ENCODE results near the gene STARD7. TPM values are rescaled to one million over a fixed set of nuclear protein-coding genes. Genes with fewer than 3 reads are reported as not detected.

The STARD7 gene
- total and polyA plus RNA-seq, 2 experiments from 2014 or later = 72.2 to 222 TPM

DNA sequence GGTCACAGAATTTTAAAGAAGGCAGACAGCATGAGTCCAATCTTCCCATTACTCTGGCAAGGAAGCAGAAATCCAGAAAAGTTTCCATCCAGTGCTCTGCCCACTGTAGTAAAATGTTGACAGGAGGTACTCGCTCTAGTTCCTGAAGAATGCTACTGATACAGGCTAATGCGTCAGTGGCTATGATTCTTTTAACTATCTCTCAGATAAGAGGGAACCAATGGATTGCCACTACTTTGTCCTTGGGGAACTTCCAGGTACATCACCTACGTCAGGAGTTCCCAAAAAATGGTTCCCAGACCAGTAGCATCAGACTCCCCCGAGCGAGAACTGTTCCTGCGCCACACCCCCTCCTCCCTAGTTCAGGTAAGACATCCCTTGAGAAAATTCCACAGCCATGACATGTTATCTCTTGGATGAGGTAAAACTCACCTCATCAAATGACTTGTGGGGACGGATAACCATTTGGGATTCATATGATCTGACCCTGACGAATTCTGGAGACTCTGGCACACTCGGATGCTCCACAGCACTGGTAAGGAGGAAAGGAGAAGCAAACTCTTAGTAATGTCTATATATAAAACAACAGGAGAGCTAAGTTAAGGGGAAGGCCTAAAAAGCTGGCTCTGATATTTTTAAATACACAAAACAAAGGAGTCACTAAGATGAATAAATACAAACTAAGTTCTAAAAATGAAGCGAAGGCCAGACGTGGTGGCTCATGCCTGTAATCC, 16.5 kb downstream of the STARD7 start:
- Histone ChIP-seq H3K9me2 (ENCODE audit: insufficient read depth) (no peaks in the 10 kb centered on the region), H3K27ac (ENCODE audit: low read depth) (no peak overlapping the region), H3K27me3 (ENCODE audit: insufficient read depth) (no peaks in the 10 kb centered on the region), H3K4me1 (ENCODE audit: insufficient read depth) (no peaks in the 10 kb centered on the region), H3F3A (replicated peaks; ENCODE audit: low read depth) (no peaks in the 10 kb centered on the region), H4K20me1 (replicated peaks; ENCODE audit: insufficient read depth) (peaks cover 47% of the 10 kb centered on the region), H3K79me2 (replicated peaks; ENCODE audit: insufficient read depth) (peaks cover 38% of the 10 kb centered on the region), H2AFZ (no peak overlapping the region), H3K4me3 (no peak overlapping the region), H3K4me2 (no peak overlapping the region), H3K36me3 (ENCODE audit: insufficient read depth) (peaks cover 50% of the 10 kb centered on the region)
- Mint-ChIP-seq H3K36me3 (ENCODE audit: low read depth) (peaks cover 60% of the 10 kb centered on the region), H3K4me3 (no peak overlapping the region), H3K9me3 (no peaks in the 10 kb centered on the region), H3K27ac (no peak overlapping the region), H3K4me1 (no peaks in the 10 kb centered on the region), H3K27me3 (ENCODE audit: insufficient read depth, low read depth, poor library complexity) (peaks cover 2% of the 10 kb centered on the region)
- TF ChIP-seq ZNF331 (CRISPR knock-in tag; IDR thresholded peaks at IDR 0.05; ENCODE audit: low read depth) (no peak), ZNF114 (CRISPR knock-in tag; IDR thresholded peaks at IDR 0.05) (no peak), JUNB (IDR thresholded peaks at IDR 0.05; ENCODE audit: unreplicated experiment) (no peak), STAT1 (IDR thresholded peaks at IDR 0.05; ENCODE audit: unreplicated experiment) (no peak), REST (IDR thresholded peaks at IDR 0.05; ENCODE audit: unreplicated experiment) (no peak), CREB1 (CRISPR knock-in tag; IDR thresholded peaks at IDR 0.05; ENCODE audit: low read depth) (no peak), ZNF462 (CRISPR knock-in tag; IDR thresholded peaks at IDR 0.05) (no peak), EZH2 (IDR thresholded peaks at IDR 0.05; ENCODE audit: low read depth, unreplicated experiment) (no peak)
- DNase-seq (ENCODE audit: low spot score) = no peak
- no peak for ATAC-seq
